ENCODE measurements around the gene WNK1. TPM values are rescaled to one million over a fixed set of nuclear protein-coding genes. Genes with fewer than 3 reads are reported as not detected.

The WNK1 gene
- total RNA-seq, 1 donor from 2014 or later: 57.7 TPM

DNA sequence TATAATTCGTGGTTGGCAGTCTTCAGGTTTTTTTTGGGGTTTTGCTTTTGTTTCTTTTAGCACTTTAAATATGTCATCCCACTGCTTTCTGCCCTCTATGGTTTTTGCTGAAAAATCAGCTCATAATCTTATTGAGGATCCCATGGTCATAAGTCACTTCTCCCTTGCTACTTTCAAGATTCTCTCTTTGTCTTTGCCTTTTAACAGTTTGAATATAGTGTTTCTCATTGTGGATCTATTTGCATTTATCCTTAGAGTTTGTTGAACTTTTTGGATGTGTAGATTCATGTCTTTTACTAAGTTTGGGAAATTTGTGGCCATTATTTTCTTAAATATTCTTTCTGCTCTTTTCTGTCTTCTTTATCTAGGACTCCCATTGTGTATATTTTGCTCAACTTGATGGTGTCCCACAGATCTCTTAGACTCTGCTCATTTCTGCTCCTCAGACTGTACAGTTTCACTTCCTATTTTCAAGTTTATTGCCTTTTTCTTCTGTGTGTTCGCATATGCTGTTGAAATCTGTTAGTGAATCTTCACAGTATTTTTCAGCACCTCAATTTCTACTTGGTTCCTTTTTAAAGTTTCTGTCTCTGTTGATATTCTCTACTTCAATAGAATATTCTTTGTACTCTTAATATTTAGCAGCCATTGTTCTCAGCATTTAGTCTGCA, 70.8 kb downstream of the WNK1 start:
- Histone ChIP-seq H3K27me3 (ENCODE audit: control insufficient read depth, insufficient read depth, low read length) (no peaks in the 10 kb centered on the region), H3K4me3 (ENCODE audit: low read depth, low read length) (no peak overlapping the region), H3K36me3 (ENCODE audit: control insufficient read depth, insufficient read depth, low read length) (peaks cover 4% of the 10 kb centered on the region)
- DNase-seq (ENCODE audit: low read depth) (no peak), FAIRE-seq (no peak)
- TF ChIP-seq, protein P1, sequence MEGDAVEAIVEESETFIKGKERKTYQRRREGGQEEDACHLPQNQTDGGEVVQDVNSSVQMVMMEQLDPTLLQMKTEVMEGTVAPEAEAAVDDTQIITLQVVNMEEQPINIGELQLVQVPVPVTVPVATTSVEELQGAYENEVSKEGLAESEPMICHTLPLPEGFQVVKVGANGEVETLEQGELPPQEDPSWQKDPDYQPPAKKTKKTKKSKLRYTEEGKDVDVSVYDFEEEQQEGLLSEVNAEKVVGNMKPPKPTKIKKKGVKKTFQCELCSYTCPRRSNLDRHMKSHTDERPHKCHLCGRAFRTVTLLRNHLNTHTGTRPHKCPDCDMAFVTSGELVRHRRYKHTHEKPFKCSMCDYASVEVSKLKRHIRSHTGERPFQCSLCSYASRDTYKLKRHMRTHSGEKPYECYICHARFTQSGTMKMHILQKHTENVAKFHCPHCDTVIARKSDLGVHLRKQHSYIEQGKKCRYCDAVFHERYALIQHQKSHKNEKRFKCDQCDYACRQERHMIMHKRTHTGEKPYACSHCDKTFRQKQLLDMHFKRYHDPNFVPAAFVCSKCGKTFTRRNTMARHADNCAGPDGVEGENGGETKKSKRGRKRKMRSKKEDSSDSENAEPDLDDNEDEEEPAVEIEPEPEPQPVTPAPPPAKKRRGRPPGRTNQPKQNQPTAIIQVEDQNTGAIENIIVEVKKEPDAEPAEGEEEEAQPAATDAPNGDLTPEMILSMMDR (IDR thresholded peaks at IDR 0.05; ENCODE audit: insufficient read depth, low read length, severe bottlenecking): no peak

DNA sequence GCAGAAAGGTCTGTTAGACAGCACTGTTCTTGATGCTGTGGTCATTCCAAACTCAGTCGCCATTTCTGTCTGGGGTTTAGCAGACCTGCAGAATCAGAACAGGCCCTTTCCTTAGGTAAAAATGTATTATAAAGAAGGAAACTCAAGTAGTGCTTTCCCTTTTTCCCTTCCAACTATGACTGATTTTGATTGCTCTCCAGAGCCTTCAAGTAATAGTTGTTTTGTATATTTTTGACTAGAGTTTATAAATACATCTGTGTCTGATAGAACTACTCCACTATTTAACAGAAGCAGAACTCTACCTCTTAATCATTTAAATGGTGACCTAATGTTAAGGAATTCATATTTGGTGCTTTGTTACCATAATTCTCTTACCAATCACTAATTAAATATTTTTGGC, 74.0 kb downstream of the WNK1 start:
- Histone ChIP-seq H3K36me3 (ENCODE audit: control insufficient read depth, insufficient read depth, low read length) (peaks cover 7% of the 10 kb centered on the region), H3K4me3 (ENCODE audit: low read depth, low read length) (no peak overlapping the region), H3K27me3 (ENCODE audit: control insufficient read depth, insufficient read depth, low read length) (no peaks in the 10 kb centered on the region)
- no peak for DNase-seq (ENCODE audit: low read depth)
- TF ChIP-seq, protein P1 (IDR thresholded peaks at IDR 0.05; ENCODE audit: insufficient read depth, low read length, severe bottlenecking): no peak
- FAIRE-seq: no peak

DNA sequence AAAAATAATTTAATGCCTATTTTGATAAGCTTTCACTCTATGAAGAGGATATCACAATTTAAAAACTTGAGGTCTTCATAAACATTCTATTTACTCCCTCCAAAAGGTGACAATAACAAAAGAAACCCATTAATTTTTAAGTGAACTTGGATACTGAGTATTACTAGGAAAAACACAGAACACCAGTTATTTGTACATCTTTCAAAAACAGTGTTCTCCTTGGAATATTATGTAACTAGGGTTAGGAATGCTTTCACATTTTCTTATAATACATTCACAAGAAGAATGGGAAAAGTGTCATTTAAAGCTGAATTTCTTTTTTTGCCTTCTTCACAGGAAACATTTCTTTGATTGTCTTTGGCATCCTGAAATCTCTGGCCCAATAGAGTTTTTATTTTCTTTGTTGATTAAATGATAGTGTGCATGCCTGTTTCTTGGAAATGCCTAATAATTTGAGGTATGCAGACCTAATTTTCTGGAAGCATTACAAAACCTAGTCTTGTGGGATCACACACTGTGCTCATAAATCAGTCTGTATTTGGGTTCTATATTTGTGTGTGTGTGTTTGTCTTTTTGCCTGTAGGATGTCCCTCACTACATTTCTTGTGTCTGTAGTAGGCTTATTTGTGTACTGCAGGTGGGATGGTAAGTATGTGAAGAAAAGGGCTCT, 76.5 kb downstream of the WNK1 start:
- peaks cover 7% of the 10 kb centered on the region for H3K36me3 ChIP-seq (ENCODE audit: control insufficient read depth, insufficient read depth, low read length)
- no peak for FAIRE-seq
- TF ChIP-seq, protein P1 (IDR thresholded peaks at IDR 0.05; ENCODE audit: insufficient read depth, low read length, severe bottlenecking): no peak

DNA sequence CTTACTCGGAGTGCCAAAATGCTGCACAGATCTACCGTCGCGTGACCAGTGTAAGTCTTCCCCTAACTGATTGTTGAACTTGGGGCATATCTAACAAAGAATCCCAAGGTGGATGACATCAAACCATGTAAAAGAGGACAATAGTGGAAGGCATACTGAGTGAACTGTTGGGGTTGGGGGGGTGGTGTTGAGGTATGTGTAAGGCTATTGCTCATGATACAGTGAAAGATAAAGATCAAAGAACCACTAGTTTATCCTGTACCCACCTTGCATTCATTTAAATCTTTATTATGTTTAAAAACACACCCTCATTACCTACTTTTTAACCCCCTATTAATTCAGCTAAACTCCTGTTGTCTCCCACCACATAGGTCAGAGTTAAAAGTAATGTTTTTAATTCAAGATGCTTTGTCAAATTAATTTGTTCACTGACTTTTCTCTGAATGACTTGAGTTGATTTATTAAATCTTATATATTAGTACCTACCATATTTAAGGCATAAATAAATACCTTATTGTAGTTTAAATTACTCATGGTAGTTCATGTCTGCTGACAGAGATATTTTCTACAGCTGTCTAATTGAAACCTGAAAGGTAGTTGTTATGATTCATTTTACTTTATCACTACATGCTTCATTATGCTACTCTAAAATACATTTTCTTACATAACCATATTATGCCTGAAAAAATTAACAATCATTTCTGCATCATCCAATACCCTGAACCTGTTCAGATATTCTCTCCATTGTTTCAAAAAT, 77.9 kb downstream of the WNK1 start:
- TF ChIP-seq, protein P1 (IDR thresholded peaks at IDR 0.05; ENCODE audit: insufficient read depth, low read length, severe bottlenecking): no peak
- peaks cover 8% of the 10 kb centered on the region for H3K36me3 ChIP-seq (ENCODE audit: control insufficient read depth, insufficient read depth, low read length)
- no peak overlapping the region for H3K4me3 ChIP-seq (ENCODE audit: low read depth, low read length)
- no peak for DNase-seq (ENCODE audit: low read depth)
- FAIRE-seq: peak; percentile 55
- no peaks in the 10 kb centered on the region for H3K27me3 ChIP-seq (ENCODE audit: control insufficient read depth, insufficient read depth, low read length)

More for the DNA sequence above, 76.5 kb downstream of the WNK1 start:
- Histone ChIP-seq H3K27me3 (ENCODE audit: control insufficient read depth, insufficient read depth, low read length) (no peaks in the 10 kb centered on the region), H3K4me3 (ENCODE audit: low read depth, low read length) (no peak overlapping the region)
- no peak for DNase-seq (ENCODE audit: low read depth)

DNA sequence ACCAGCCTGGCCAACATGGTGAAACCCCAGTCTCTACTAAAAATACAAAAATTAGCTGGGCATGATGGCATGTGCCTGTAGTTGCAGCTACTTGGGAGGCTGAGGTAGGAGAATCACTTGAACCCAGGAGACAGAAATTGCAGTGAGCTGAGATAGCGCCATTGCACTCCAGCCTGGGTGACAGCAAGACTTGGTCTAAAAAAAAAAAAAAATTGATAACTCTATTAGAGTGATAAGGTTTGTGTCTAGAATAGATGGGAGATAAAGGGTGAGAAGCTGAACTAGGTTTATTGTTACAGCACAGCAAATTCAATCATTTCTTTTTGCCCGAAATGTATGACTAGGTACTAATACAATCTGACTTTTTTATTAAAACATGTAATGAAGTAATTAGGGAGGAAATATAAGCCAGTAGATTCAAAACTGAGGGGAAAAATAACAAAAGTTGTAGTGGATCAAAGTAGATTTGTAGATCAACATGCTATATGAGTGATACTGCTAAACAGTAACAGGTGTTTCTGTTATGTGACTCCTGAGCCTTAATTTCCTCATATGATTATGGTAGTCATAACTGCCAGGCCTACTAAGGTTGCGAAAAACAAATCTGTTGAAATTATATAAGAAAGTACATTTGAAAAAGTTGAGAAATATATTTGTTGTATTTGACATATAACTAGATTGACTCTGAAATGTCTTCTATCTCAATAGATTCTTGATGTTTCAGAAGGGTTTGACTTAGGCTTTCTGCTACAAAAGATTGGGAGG, 83.6 kb downstream of the WNK1 start:
- no peak overlapping the region for H3K4me3 ChIP-seq (ENCODE audit: low read depth, low read length)
- H3K36me3 ChIP-seq (ENCODE audit: control insufficient read depth, insufficient read depth, low read length): peaks cover 1% of the 10 kb centered on the region
- TF ChIP-seq, protein P1 (IDR thresholded peaks at IDR 0.05; ENCODE audit: insufficient read depth, low read length, severe bottlenecking): no peak
- FAIRE-seq (no peak), DNase-seq (ENCODE audit: low read depth) (no peak)
- no peaks in the 10 kb centered on the region for H3K27me3 ChIP-seq (ENCODE audit: control insufficient read depth, insufficient read depth, low read length)
